ENCODE data around the gene NOL9.
A peak's percentile ranks its signal among the peaks of the same experiment; 100 is the strongest.
"Not testable (repeated sequence)": the region's sequence is repeated elsewhere in the genome, so short reads cannot be mapped to it uniquely, and the experiment has no call there.

Gene NOL9

DNA sequence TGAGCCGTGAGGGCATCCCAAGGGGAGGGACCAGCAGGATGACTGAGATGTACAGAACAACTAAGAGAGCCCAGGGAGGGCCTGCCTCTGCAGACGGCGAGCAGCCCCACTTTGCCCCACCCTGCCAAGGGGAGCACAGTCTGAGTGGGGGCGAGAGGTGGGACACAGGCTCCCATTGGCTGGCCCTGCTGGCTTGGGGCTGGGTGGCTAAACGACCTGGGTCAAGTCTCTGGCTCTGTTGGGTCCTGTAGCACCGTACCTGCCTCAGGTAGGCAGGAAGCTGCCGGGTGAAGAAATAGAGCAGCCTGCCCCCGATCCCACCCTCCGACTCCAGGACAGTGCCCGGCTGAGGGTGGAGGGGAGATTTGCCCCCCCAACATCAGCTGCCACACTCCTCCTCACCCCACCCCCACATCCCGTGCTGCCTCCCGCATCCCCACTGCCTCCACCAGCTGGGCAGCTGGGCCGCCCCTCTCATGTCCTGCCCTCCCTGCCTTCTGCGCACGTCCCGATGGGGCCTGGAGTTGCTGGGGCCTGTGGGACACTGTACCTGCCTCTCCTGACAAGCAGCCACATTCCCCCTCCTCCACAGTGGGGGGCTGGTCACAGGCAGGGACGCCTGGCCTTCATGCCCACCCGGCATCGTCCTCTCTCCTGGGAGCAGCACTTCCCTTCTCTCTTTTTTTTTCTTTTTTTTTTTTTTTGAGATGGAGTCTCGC lies 50.3 kb downstream of the NOL9 start:
- DNase-seq = no peak

- DNase-seq = no peak
Measured at GRCh38 chr1:6502000-6502891, 52.1 kb downstream of the NOL9 start.

- no peak for DNase-seq
Measured at GRCh38 chr1:6501279-6501813, 53.0 kb downstream of the NOL9 start.

GRCh38 chr1:6500544-6501278 lies 53.6 kb downstream of the NOL9 start:
- no peak for DNase-seq

DNA sequence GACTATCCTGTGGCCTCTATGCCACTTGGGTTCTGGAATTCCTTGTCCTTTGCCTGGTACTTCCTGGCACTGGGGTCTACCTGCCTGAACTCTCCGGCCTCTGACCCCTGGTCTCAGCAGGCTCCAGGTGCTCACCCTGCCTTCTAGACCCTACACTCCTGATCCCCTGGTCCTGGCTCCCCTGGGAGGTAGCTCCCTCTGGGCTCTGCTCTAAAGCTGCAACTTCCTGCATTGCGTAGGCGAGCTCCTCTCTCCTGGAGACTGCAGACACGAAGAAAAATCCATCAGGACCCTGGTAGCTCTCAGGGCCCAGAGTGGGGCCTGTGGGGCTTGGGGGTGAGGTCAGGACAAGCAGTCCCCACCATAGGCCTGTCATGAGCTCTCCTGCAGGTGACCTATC lies 55.0 kb downstream of the NOL9 start:
- no peak for DNase-seq

- no peak for DNase-seq
Measured at GRCh38 chr1:6498576-6499111, 55.7 kb downstream of the NOL9 start.

- no peak for DNase-seq
Measured at GRCh38 chr1:6497867-6498575, 56.3 kb downstream of the NOL9 start.

DNA sequence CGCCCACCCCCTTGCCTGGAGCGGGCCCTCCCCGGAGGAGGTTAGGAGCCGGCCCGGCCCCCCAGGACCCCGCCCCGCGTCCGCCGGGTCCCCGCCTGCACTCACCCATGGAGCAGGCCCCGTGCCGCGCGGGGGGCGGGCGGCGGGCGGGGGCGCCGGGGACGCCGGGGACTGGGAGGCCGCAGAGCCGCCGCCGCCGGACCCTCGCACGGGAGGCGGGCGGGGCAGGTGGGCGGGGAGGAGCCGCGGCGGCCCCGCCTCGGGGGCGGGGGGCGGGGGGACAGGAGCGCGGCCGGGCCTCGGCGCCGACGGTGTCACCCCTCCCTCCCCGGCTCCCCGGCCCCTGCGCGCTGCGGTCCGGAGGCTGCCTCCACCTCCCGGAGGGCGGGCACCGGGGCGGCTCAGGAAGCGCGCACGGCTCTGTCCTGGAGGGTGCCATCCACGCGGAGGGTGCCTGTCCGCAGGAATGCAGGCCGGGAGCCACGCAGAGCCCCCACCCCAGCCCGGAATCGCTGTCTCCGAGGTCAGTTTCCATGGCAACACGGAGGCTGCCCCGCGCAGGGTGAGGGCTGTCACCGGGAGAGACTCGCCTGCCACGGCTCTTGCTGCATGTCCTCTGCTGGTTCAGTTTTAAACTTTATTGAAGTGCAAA lies 57.0 kb downstream of the NOL9 start:
- peak; percentile 77 for DNase-seq

GRCh38 chr1:6496890-6497214 lies 57.5 kb downstream of the NOL9 start:
- DNase-seq = no peak

GRCh38 chr1:6496365-6496721 lies 58.0 kb downstream of the NOL9 start:
- DNase-seq = no peak

DNA sequence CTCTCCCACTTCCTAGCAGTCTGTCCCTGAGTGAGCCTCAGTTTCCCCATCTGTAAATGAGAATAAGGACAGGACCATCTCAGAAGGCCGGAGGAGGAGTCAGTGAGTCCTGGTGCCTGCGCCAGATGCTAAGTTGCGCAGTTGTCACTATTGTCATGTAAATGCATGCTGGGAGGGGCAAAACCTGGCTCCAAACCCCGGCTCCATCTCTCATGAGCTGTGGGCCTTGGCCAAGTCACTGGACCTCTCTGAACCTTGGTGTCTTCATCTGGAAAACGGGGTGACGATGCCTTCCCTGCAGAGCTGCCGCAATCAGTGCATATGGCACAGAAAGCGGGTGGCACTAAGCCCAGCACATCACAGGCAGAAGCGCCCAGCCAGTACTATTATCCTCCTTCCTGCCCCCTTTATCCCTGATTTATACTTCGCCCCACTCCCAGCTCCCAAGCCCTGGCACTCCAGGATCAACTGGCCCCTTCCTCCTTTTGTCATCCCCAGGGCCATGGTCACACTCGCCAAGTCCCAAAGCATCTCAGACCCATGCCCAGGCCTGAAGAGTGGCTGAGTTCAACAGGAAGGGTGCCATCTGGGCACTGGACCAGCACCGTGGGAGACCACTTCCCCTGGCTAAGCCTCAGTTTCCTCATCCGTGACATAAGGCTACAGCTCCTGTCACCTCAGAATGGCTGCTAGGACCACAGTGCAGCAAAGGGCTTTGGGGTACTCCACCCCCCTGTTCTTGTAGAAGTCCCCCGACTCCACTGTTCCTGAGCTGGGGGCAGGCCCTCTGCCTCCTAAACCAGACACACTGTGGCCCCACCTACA lies 58.6 kb downstream of the NOL9 start:
- no peak for DNase-seq

DNA sequence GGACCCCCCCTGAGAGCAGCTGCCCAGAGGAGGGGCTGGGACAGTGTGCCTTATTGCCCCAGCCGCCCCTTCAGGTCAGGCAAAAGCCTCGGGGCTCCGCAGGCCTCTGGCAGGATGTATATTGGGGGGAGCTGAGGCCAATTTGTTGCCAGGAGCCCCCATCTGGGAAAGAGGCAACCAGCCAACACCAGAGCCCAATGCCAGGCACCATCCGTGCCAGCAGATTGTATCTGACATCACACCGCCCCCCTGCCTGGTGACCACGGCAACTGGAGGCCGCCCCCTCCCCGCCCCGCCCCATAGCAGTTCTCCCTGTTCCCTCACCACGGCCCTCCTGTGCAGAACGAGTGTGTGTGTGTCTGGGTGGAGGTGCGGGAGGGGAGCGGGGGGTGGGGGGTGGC lies 59.3 kb downstream of the NOL9 start:
- DNase-seq = no peak

GRCh38 chr1:6494627-6495026 lies 59.7 kb downstream of the NOL9 start:
- no peak for DNase-seq

DNA sequence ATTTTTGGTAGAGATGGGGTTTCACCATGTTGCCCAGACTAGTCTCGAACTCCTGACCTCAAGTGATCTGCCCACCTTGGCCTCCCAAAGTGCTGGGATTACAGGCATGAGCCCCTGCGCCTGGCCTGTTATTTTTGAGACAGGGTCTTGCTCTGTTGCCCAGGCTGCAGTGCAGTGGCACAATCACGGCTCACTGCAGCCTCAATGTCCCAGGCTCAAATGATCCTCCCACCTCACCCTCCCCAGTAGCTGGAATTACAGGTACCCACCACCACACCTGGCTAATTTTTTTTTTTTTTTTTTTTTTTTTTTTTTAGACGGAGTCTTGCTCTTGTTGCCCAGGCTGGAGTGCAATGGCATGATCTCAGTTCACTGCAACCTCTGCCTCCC lies 60.5 kb downstream of the NOL9 start:
- not testable (repeated sequence) for DNase-seq

GRCh38 chr1:6491966-6492365 lies 62.3 kb downstream of the NOL9 start:
- no peak for DNase-seq

DNA sequence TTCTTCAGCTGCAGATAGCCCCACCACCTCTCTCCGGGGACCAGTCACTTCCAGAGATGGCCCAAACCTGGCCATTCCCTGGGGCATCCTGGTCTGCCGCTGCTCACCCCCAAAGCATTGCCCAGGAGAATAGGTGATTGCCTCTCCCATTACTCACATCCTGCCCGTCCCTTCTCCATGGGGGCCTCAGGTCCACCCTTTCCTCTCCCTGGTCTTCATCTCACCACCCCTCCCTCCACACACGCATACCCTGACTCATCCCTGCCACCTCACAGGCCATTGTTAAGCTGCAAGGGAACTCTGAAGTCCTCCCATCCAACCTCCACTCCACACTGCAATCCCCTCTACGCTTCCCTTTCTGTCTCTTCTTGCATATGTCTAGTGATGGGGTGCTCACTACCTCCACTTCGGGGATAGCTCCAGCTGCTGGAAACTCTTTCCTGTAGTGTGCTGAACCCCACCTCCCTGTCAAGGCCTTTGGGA lies 62.8 kb downstream of the NOL9 start, which contains the start of gene PLEKHG5:
Gene PLEKHG5 (minus strand): TSS at position 188 of the 483 bp plus-strand sequence. CDS start 14,096 bp downstream, outside the sequence.
- DNase-seq = no peak

- DNase-seq = no peak
Measured at GRCh38 chr1:6491081-6491449, 63.2 kb downstream of the NOL9 start.

GRCh38 chr1:6490181-6491080 lies 63.9 kb downstream of the NOL9 start:
- peak; percentile 76 for DNase-seq

DNA sequence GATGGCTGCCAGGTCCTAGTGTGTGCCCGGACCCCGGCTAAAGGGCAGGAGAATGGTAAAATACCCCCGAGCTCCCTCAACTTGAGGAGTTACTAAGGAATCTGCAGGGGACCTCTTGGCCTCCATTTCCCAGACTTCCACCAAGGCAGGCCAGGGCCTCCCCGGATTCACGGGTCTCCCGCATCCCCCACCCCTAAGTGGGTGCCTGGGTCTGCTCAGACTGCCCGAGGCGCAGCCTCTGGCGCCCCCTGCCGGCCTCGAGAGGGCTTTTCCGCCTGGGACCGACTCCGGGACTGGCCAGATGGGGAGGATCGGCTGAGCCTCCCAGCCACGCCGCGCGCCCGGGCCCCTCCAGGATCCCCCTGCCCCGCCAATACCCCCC lies 64.5 kb downstream of the NOL9 start:
- peak; percentile 59 for DNase-seq
